HG02981 (cell line): Measurements from ENCODE around the gene PPM1H.
"Not testable (repeated sequence)": the region's sequence is repeated elsewhere in the genome, so short reads cannot be mapped to it uniquely, and the experiment has no call there.

Experiments
- ATAC-seq: cut with Tn5 transposase; IDR thresholded peaks from one replicate; pipeline ENCODE4 v1.9.1; 2021; ENCODE audit warnings: mild to moderate bottlenecking, moderate library complexity; ENCODE audit not compliant: unreplicated experiment

PPM1H gene

DNA sequence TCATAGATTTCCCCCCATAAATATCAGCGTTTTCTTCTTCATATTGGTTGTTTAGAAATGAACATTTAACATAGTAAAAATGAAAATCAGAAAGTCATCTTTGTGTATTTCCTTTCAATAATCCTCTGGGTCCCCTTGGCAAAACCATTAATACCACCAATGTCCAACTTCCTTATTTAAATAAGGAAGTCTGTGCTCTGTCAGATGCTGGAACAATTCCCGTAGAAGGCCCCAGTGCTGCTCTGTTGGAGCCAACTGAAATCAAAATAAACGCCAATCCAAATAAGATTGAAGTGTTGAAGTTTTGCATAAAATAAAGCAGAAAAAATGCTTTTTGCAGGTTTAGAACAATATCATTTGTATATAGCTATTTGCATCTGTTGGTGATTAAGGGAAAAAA is 93.1 kb downstream of the PPM1H start:
- ATAC-seq, result no peak

DNA sequence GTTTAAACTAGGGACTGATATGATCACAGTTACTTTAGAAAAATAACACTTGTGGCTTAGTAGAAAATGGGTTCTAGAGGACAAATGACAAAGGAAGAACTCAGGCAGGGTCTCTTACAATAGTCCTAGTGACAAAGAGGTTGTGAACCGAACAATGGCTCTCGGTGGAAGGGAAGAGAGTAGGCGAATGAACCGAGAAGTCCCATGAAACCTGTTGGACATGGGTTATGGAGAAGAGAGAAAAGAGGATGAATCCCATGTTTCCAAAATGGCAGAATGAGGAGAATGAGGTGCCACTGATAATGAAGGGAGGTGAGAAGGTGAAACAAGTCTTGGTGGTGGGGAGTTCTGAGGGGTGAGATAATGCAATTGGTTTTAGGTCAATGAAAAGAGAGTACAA is 94.1 kb downstream of the PPM1H start:
- ATAC-seq, result no peak

DNA sequence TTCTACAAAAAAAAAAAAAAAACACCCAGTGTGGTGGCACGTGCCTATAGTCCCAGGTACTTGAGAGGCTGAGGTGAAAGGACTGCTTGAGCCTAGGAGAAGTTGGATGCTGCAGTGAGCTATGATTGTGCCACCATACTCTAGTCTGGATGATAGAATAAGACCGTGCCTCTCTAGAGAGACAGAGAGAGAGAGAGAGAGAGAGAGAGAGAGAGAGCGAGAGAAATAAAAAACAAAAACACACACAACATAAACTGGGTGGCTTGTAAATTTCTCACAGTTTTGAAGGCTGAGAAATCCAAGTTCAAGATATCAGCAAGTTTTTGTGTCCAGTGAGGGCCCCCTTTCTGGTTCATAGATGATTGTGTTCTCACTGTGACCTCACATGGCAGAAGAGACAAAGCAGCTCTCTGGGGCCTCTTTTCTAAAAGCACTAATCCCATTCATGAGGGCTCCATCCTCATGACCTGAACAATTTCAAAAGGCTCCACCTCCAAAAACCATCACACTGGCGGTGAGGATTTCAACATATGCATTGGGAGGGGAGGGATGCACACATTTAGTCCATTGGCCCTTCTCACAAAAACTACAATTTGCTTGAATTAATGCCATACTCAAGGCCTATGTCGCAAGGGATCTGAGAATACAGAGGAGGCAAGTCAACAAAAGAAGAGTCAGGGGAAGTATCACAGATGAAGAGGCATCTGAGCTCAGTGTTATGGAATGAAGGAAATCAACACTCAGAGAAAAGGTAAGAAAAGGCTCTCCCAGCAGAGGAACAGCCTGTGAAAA is 94.9 kb downstream of the PPM1H start:
- no peak for ATAC-seq

DNA sequence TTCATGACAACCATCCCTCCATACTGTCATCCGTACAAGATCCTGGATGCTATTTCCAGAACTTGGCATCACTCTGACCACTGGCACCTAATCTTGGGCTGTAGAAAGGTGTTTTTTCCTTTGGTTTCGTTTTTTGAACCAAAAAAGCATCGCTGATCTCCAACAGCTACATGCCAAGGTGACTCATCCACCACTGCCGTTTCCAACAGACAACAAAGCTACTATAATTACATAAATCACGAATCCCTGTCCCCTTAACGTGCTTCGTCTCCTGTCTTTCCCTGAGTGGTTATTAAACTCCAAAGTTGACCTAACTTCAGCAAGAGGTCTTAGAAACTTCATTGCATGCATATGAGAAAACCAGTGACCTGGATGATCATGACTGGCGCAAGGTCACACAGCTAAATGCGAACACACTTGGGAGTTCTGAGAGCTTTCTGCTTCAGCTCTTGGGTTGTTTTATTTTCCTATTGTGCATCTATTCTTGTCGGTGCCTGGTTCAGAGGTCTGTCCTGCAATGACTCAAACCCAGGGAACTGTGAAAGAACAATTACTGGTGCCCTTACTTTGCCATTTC is 99.9 kb downstream of the PPM1H start:
- ATAC-seq, result no peak

DNA sequence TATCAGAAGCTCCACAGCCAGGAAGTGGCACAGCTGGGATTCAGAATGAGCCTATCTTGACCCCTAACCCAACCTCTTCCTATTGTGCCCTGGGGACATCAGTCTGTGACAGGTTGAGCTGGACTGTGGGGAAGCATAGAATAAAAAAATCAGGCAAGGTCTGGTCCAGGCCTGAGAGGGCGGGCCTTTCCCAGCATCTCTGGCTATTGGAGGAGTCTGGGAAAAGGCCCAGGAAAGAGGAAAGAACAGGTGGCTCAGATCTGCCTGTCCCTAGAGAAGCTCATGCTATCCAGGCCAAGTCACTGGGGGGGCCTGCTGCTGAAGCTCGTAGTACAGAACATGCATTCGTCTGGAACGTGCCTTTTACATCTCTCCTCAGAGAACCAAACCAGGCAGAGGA is 100.5 kb downstream of the PPM1H start:
- ATAC-seq, result no peak

DNA sequence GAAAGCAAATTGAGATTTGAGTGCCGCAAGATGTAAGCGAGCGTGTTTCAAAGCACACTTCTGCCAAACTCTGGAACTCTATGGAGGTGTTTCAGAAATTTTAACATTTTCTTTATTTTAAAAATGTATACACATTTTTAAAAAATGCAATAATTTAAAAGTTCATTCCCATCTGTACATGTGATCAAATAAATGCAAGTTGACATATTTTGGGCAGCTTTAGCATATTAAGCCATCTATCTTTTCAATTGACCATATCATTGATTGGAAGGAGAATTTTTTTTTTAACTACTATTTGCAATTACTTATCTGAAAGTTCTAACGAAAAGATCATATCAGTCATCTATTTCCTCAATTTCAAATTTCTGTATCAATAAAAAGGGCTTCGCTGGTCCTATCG is 101.3 kb downstream of the PPM1H start:
- no peak for ATAC-seq

DNA sequence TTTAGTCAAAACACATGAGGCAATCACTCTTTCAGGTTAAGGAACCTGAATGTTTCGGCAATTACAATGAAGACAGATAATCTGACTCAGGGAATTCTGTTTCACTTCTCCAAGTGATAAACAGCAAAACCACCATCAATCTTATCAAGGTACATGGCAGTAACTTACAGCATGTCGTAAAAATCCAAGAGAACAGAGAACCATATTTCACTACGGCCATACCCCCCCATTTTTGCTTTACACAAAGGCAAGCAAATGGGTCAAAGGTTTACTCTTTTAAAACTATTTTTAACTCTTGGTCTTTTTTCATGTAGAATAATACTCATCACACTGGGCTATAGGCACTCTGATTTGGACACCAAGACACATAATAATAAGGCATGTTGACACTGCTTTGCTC is 102.4 kb downstream of the PPM1H start:
- ATAC-seq, result no peak

DNA sequence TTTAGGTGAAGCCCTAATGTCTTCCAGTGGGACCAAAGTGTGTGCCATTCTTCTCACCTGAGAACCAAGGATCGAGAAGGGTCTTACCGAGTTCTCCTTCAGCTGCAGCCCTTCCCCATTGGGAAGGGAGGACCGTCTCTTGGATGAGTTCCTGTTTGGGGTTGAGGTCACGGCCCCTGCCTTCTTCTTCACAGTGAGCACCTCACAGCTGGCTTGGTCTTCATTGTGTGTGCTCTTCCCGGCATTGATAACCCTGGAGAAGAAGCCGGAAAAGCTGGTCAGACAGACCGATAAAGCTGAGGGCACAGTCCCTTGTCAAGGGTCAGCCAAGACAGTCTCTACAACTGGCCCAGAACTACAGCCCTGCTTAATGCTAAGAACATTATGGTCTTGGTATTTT is 102.9 kb downstream of the PPM1H start:
- no peak for ATAC-seq

DNA sequence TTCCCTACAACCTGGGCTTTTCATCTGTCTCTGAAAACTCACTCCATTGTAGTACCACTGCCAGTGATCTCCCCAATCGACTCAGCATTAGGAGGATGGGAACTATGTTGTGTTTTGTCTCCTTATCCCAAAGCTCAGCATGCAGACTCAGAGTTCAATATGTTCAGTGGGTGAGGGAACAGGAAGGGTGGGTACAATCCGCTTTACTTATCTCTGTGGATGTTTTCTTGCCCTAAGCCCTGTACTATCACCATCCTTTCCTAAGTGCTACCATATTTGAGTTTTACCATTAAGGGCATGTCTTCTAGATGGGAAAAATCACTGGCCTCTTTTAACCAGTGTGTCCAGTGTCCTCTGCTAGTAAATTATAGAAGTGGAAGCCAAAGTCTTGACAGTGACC is 107.1 kb downstream of the PPM1H start:
- ATAC-seq, result no peak

DNA sequence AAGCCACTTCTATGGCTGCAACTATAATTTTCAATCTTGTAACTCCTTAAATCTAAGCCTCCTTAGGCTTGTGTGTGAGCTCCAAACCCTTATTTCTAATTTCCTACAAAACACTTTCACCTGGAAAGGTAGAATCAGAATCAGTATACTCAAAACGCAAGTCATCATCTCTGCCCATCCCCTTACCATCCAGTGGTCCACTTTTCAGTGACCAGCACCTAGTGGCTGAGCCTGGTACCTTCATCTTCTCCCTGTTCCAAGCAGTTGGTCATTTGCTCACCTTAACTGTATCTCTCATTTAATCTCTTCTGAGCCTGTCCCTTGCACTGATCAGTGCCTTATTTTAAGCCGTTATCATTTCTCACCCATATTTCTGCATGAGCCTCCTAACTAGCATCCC is 107.9 kb downstream of the PPM1H start:
- ATAC-seq, result no peak

DNA sequence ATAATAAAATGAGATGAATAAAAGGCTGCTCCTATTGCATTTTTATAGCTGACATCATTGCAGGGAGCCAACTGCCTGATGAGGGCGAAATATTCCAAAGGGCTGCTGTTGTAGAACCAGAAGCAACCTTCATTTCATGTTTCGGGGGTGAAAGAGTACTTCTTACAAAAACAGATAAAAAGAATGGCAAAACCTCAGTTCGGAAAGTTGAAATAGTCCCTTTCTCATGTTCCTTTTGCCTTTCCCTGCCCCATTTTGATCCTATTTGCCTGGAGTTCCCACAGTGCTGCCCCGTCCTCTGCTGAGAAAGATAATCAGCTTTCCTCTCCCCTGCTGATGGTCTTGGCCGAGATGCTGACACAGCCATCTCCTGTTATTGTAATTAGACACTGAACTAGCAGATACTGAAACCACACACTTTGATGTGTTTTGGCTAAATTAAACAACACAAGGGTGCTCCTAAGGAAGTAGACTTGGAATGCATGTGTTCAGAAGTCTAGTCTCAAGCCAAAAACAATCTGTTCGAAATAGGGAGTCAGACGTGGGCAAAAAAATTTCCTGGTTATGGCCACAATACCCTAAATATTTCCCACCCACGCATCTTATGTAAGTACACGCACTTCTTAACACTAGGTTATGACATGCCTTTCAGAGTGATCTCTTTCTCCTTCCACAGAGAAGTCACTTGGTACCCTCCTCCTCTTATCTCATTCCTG is 117.2 kb downstream of the PPM1H start:
- ATAC-seq, result no peak

DNA sequence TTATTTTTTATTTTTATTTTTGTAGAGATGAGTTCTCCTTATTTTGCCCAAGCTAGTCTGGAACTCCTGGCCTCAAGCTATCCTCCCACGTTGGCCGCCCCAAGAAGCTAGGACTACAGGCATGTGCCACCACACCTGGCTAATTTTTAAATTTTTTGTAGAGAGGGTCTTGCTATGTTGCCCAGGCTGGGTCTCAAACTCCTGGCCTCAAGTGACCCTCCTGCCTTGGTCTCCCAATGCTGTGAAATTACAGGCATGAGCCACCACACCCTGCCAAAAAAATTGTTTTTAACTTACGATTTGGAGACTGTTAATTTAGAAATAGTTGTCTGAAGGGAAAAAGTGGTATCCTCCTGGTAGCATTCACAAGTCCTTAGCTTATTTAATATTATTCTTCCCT is 120.7 kb downstream of the PPM1H start:
- ATAC-seq, result no peak

DNA sequence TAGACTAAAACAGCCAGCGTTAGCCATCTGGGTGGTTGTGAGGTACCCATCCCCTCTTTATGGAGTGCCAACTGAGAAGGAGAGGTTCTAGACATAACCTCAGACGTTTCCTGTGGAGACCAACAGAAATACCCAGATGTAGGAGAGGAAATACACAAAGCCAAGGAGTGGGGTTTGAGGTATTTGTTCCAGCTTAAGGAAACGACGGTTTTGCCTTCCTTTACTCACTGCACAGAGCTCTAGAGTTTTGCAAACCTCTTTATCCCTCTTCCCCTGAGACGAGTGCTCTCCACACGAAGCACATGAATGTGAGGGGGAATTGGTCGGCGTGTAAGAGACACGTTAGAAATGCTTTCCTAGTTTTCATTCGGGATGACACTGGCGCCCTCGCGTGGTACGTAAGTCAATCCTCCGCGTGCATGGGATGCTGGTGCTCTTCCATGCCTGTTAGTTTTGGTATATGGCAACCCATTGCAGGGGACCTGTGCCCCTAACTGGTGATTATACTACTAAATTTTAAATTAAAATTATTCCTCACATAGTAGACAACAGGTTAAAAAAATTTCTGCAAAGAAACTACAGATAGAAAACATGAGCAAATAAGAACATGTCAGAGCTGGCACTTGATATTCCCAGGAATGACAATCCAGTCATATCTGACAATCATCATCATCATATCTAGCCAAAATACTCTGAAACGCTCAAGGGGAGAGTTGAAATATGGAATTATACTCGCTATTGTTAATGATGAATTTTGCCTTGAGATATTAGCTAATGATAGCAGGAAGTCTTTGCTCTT is 121.7 kb downstream of the PPM1H start:
- ATAC-seq, result no peak

DNA sequence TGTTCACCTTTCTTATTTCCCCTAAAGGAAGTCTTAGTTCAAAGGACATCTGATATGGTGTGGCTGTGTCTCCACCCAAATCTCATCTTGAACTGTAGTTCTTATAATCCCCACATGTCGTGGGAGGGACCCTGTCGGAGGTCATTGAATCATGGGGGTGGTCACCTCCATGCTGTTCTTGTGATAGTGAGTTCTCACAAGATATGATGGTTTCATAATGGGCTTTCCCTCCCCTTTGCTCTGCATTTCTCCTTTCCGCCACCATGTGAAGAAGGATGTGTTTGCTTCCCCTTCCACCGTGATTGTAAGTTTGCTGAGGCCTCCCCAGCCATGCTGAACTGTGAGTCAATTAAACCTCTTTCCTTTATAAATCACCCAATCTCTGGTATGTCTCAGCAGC is 123.5 kb downstream of the PPM1H start:
- ATAC-seq, result not testable (repeated sequence)

DNA sequence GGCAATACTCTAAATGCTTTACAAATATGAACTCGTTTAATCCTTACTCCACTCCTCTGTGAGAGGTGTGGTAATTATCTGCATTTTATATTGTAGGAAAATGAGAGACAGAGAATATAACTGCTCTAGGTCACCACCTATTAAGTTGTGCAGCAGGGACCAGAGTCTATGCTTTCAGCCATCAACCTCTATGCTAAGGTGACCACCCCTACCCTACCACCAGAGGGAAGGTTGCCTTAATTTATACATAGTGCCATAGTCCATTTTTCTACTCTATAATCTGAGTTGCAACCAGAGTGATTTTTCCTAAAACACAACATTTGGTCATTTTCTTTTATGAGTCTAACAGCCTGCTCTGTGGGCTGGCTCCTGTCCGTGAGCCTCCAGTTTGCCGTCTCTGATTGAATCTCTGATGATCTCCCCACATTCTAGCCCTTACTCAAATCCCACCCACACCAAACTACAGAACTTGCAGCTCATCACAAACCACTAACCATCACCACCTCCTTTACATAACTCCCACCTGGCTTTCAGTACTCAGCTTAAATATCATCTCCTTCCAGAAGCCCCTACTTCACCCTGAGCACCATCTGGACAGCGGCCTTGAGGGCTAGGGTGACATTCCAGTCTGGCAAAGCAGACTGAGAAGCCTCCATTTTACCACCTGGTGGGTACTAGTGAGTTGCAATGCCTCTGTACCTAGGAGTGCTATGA is 126.6 kb downstream of the PPM1H start:
- peak; percentile 51 for ATAC-seq

DNA sequence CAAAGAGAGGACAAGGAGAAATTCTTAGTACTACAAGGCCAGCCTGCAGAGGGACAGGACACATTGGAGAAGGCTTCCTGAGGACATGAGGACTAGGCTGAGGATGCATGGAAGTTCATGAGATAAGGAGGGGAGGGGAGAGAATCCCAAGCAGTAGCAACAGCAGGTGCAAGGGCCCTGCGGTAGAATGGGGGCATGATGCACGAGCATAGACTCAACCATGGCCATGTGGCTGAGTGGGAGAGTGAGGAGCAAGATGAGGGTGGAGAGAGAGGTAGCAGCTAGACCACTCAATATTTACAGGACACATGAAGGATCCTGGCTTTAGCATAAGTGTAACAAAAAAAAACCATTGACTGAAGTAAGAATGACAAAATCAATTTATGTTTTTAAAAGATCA is 128.1 kb downstream of the PPM1H start:
- no peak for ATAC-seq

DNA sequence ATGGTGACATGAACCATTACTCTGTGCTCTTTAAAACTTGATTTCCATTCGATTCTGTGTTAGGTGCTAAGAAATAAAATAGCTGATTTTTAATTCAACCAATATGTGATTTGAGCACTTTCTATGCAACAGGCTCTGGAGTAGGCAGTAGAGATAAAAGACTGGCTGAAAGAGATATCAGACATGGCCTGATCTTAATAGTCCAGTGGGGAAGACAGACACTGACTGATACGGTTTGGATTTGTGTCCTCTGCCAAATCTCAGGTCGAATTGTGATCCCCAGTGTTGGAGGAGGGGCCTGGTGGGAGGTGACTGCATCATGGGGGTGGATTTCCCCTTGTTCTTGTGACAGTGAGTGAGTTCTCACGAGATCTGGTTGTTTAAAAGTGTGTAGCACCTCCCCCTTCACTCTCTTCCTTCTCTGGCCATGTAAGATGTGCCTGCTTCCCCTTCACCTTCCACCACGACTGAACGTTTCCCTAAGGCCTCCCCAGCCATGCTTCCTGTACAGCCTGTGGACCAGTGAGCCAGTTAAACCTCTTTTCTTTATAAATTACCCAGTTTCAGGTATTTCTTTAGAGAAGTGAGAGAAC is 128.6 kb downstream of the PPM1H start:
- ATAC-seq, result no peak

DNA sequence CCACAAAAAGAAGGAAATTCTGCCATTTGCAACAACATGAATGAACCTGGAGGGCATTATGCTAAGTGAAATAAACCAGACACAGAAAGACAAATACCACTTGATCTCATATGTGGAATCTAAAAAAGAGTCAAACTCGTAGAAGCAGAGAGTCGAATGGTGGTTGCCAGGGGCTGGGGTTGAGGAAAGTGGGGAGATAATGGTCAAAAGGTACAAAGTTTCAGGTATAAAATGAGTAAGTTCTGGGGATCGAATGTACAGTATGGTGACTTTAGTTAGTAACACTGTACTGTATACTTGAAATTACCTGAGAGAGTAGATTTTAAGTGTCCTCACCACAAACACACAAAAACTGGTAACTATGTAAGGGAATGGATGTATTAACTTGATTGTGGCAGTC is 129.4 kb downstream of the PPM1H start:
- ATAC-seq, result peak; percentile 37

DNA sequence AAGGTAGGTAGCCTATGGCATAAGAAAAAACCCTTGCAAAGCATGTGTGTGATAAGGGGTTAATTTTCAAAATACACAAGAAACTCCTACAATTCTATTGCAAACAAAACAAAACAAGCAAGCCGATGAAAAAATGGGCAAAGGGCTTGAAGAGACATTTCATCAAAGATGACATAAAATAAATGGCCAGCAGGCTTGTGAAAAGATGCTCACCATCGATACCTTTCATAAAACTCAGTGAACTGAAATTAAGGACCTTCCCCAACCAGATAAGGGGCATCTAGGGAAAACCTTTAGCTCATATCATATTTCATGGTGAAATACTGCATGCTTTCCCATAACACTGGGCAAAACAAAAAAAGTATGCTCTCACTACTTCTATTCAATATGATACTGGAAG is 131.2 kb downstream of the PPM1H start:
- ATAC-seq, result no peak

DNA sequence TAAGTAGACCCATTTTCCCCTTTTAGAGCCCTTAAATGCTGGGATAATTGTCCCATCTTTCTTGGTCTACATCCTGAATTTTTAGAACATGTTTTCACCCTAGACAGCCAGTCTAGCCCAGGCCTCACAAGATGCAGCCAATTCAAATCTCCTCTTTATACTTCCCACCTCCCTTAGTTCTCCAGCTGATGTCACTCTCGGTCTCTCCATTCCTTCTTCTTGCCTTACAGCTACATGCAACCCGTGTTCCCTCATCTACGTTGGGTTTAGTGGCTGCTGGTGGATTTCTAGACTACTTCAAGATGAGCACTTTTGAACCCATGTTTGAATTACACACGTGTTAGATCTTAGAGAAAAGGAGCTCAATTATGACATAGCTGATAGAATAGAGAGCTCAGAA is 132.0 kb downstream of the PPM1H start:
- ATAC-seq, result no peak
